Activated CD4-positive, CD25-positive, alpha-beta regulatory T cell treated with anti-CD3 and anti-CD28 coated beads, Interleukin-2, amount 50 U/mL, for 16 hours (primary cell): Measurements from ENCODE around the gene RNASEH2C.
"Not testable (repeated sequence)": the region's sequence is repeated elsewhere in the genome, so short reads cannot be mapped to it uniquely, and the experiment has no call there.

ENCODE experiments used
- DNase-seq: peaks from one replicate; pipeline ENCODE4 v3.0.0-alpha.2; 2020; ENCODE audit warnings: low read depth, low spot score

The RNASEH2C gene

DNA sequence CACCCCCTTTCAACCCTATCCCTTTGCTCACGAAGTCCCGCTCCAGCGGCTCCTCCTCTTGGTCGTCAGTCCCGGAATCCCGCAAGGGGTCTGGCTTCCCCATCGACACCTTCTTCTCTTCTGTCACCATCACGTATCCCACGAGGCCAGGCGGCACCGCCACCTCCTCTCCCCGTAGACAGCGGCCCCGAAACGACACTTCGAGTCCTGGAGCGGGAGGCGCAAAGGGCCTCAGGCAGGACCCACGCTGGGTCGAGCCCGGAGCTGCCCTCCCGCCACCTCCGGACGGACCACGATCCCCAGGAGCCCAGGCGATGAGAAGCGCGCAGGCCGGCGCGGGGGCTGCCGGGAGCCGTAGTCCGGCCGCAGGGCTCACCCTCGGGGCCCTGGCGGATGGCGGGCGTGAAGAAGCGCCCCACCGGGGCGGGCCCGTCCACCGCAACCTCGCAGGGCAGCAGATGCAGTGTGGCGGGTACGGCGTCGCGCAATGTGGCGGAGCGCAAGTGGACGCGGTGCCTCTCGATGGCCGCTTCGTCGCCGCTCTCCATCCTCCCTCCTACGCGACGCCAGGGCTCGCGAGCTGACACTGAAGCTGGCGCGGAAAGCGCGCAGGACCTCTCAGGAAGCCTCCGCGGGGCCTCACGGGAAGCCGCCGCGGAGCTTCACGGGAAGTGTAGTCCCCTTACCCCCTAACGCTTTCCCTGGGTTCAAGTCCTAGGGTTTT, at the start of gene RNASEH2C:
Gene RNASEH2C (minus strand): TSS at position 588 of the 724 bp plus-strand sequence. CDS start 40 bp downstream, at position 548.
- DNase-seq: peak; percentile 50

GRCh38 chr11:65767806-65768205, 47.2 kb upstream of the RNASEH2C start:
- not testable (repeated sequence) for DNase-seq

- DNase-seq: no peak
Measured at GRCh38 chr11:65767406-65767805, 46.8 kb upstream of the RNASEH2C start.

GRCh38 chr11:65766535-65766934, 45.9 kb upstream of the RNASEH2C start:
- no peak for DNase-seq

- no peak for DNase-seq
Measured at GRCh38 chr11:65764434-65764833, 43.8 kb upstream of the RNASEH2C start.

- DNase-seq: not testable (repeated sequence)
Measured at GRCh38 chr11:65762816-65763215, 42.2 kb upstream of the RNASEH2C start.

- DNase-seq: not testable (repeated sequence)
Measured at GRCh38 chr11:65762169-65762568, 41.6 kb upstream of the RNASEH2C start.

DNA sequence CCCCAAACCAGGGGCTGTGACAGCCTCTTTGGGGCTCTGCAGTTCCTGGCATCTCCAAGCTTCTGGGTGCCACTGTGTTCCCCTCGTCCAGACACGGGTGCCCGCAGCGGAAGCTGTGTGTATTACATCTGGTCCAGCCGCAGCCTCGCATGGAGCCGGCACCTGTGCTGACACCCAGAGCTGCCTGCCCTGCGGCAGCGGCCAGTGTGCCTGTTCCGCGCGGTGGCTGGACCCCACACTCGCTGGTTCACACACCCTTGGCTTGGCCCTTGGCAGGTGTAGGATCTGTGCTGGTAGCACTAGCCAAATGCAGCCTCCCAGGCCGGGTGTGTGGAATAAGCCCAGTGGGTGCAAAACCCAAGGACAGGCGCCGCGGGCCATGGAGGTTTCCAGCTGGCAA, 24.5 kb upstream of the RNASEH2C start:
- DNase-seq: no peak

- DNase-seq: no peak
Measured at GRCh38 chr11:65744699-65745042, 24.1 kb upstream of the RNASEH2C start.

GRCh38 chr11:65744026-65744698, 23.6 kb upstream of the RNASEH2C start:
- no peak for DNase-seq

- no peak for DNase-seq
Measured at GRCh38 chr11:65743681-65744025, 23.1 kb upstream of the RNASEH2C start.

DNA sequence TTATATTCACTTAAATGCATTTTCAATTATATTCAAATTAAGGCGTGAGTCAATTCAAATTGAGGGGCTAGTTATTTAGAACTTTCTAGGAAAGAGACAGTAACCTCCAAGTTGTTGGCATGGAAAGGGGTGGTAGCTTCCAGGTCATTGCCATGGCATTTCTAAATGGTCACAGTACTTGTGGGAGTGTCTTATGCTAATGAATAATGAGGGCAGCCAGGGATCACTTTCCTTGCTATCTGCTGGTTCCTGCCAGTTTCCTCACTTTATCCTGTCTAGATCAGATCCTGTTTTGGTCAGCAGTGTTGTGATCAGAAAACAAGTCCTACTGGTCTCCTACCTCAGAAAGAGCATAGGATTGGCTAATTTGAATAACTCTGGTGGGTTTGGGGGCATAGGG, 21.8 kb upstream of the RNASEH2C start:
- no peak for DNase-seq

- no peak for DNase-seq
Measured at GRCh38 chr11:65741185-65741584, 20.6 kb upstream of the RNASEH2C start.

DNA sequence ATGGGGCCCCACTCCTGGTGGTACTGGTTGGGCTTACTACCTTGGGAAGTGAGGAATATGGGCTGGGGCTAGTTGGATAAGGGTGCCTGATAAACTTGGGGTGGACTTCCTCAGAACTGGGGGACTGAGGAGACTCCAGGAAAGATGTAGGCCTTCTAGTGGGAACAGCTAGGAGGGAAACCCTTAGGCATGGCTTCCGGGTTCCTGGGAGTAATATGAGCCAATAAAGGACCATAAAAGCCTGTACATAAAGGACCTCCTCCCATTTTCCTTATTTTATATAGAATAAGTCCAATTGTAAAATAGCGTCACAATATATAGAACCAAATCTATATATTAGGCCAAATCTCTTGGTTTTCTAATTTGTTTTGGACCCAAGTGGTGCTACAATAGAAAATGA, 18.4 kb upstream of the RNASEH2C start:
- no peak for DNase-seq

DNA sequence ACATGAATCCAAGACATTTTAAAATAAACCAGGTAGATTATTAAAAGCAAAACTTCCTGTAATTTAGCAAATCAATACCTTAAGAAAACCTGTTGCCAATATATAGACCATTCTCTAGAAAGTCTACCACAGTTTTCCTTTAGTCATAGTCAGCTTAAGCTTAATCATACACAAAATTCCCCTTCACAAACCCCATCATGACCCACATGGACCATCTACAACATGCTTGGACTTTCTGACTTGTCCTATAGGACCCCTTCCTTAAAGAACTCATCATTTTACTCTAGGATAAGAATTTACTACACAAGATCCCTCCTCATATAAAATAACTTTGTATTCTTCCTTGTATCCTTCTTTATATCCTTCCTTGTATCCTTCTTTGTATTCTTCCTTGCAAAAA, 16.2 kb upstream of the RNASEH2C start:
- DNase-seq: no peak

DNA sequence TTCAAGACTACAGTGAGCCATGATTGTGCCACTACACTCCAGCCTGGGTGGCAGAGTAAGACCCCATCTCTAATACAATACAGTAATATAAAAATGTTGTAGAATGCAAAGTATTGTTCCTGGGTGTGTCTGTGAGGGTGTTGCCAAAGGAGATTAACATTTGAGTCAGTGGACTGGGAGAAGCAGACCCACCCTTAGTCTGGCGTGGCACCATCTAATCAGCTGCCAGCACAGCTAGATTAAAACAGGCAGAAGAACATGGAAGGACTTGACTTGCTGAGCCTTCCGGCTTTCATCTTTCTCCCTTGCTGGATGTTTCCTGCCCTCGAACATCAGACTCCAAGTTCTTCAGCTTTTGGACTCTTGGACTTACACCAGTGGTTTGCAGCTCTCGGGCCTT, 14.5 kb upstream of the RNASEH2C start:
- DNase-seq: not testable (repeated sequence)

GRCh38 chr11:65730461-65730860, 9.9 kb upstream of the RNASEH2C start:
- no peak for DNase-seq

- no peak for DNase-seq
Measured at GRCh38 chr11:65727865-65728264, 7.3 kb upstream of the RNASEH2C start.

GRCh38 chr11:65726660-65727059, 6.1 kb upstream of the RNASEH2C start:
- no peak for DNase-seq

GRCh38 chr11:65722261-65722660, 1.7 kb upstream of the RNASEH2C start:
- no peak for DNase-seq

DNA sequence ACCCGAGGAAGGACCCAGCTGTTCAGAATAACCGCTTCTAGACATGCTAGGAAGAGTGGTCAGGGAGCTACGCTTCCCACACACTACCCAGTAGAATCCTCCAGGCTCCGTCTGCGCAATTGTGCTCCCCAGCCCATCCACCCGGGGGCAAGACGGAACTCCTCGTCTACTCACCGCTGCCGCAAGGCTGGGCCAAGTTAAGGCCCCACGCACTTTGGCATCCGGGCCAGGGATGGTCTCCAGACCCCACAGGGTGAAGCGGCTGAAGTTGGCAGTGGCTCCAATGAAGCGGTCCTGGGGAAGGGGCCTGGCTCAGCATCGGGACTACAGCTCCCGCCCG, 757 bp downstream of the RNASEH2C start:
- no peak for DNase-seq

GRCh38 chr11:65718964-65719492, 1.6 kb downstream of the RNASEH2C start:
- no peak for DNase-seq

GRCh38 chr11:65718531-65718930, 2.1 kb downstream of the RNASEH2C start:
- DNase-seq: no peak
